C1 segment of cervical spinal cord (tissue), 14 donors: ENCODE results near the gene NDST1.

Experiments
- DNase-seq, 14 donors: peaks; one replicate each; lab custom pipeline; 2025; lab: John Stamatoyannopoulos, UW

Gene NDST1

GRCh38 chr5:150567031-150567717 lies 59.2 kb downstream of the NDST1 start:
- DNase-seq, result no peak

GRCh38 chr5:150568663-150569062 lies 60.7 kb downstream of the NDST1 start:
- no peak for DNase-seq

- DNase-seq, result no peak
Observed at GRCh38 chr5:150570333-150570732, 62.4 kb downstream of the NDST1 start.

- DNase-seq, result no peak
Observed at GRCh38 chr5:150571836-150572235, 63.9 kb downstream of the NDST1 start.

- DNase-seq, result no peak
Observed at GRCh38 chr5:150573216-150573615, 65.3 kb downstream of the NDST1 start.

- no peak for DNase-seq
Observed at GRCh38 chr5:150573867-150574817, 66.2 kb downstream of the NDST1 start.

GRCh38 chr5:150574818-150575547 lies 67.1 kb downstream of the NDST1 start:
- no peak for DNase-seq

GRCh38 chr5:150575745-150576448 lies 68.0 kb downstream of the NDST1 start:
- no peak for DNase-seq

GRCh38 chr5:150576449-150576949 lies 68.6 kb downstream of the NDST1 start:
- DNase-seq, result no peak

GRCh38 chr5:150577378-150578139 lies 69.6 kb downstream of the NDST1 start:
- no peak for DNase-seq

GRCh38 chr5:150578781-150579461 lies 71.0 kb downstream of the NDST1 start:
- no peak for DNase-seq

- DNase-seq, result no peak
Observed at GRCh38 chr5:150579462-150580400, 71.8 kb downstream of the NDST1 start.

- no peak for DNase-seq
Observed at GRCh38 chr5:150580917-150581316, 73.0 kb downstream of the NDST1 start.

- no peak for DNase-seq
Observed at GRCh38 chr5:150582241-150583109, 74.5 kb downstream of the NDST1 start.

- no peak for DNase-seq
Observed at GRCh38 chr5:150583541-150584225, 75.8 kb downstream of the NDST1 start.

GRCh38 chr5:150584556-150585335 lies 76.8 kb downstream of the NDST1 start:
- DNase-seq, result no peak
